Nephron (organoid): ENCODE data around the gene CTNS.

ENCODE experiments used
- H3K27ac Mint-ChIP-seq, 3 experiments: 2 replicates each; pipeline ENCODE4 v1.8.0; 2020; ENCODE audit warnings: mixed read lengths in 3 of 3, mild to moderate bottlenecking in 2 of 3, moderate library complexity in 1 of 3
- H3K27me3 Mint-ChIP-seq: 2 replicates; pipeline ENCODE4 v1.8.0; 2021; ENCODE audit warnings: low read depth, mild to moderate bottlenecking, moderate library complexity, mixed read lengths
- H3K36me3 Mint-ChIP-seq: 2 replicates; pipeline ENCODE4 v1.8.0; 2020; ENCODE audit warnings: low read depth, mixed read lengths
- H3K4me1 Mint-ChIP-seq: 2 replicates; pipeline ENCODE4 v1.8.0; 2020; ENCODE audit warnings: mixed read lengths
- H3K4me3 Mint-ChIP-seq, 3 experiments: 2 replicates each; pipeline ENCODE4 v1.8.0; 2020; ENCODE audit warnings: mild to moderate bottlenecking in 3 of 3, mixed read lengths in 3 of 3, moderate library complexity in 2 of 3
- H3K9me3 Mint-ChIP-seq: 2 replicates; pipeline ENCODE4 v1.8.0; 2020; ENCODE audit warnings: mixed read lengths
- CTCF ChIP-seq, 3 experiments: fragments of 200-600 bp; sonication (generic); IDR thresholded peaks; one replicate each; pipeline ENCODE4 v1.5.0; 2021; ENCODE audit warnings: antibody characterized with exemption in 3 of 3; ENCODE audit not compliant: unreplicated experiment in 3 of 3

The CTNS gene

GRCh38 chr17:3708366-3708765 lies 71.8 kb downstream of the CTNS start:
- no peak overlapping the region for H3K27ac Mint-ChIP-seq
- H3K36me3 Mint-ChIP-seq, result peaks cover 13% of the 10 kb centered on the region
- no peak overlapping the region for H3K4me3 Mint-ChIP-seq
- no peaks in the 10 kb centered on the region for H3K9me3 Mint-ChIP-seq
- H3K4me1 Mint-ChIP-seq, result no peaks in the 10 kb centered on the region
- no peak for TF ChIP-seq CTCF (IDR thresholded peaks at IDR 0.05; ENCODE audit: unreplicated experiment in 3 of 3)
- H3K27me3 Mint-ChIP-seq, result no peaks in the 10 kb centered on the region

- no peak for TF ChIP-seq CTCF (IDR thresholded peaks at IDR 0.05; ENCODE audit: unreplicated experiment in 3 of 3)
- H3K9me3 Mint-ChIP-seq, result no peaks in the 10 kb centered on the region
- H3K4me1 Mint-ChIP-seq, result no peaks in the 10 kb centered on the region
- no peaks in the 10 kb centered on the region for H3K27me3 Mint-ChIP-seq
- H3K27ac Mint-ChIP-seq, result no peak overlapping the region
- peaks cover 27% of the 10 kb centered on the region for H3K36me3 Mint-ChIP-seq
- H3K4me3 Mint-ChIP-seq, result no peak overlapping the region
These were observed 74.4 kb downstream of the CTNS start for GRCh38 chr17:3710951-3711383.
